Measurements from ENCODE around the gene UBE2G2. TPM values are rescaled to one million over a fixed set of nuclear protein-coding genes. Genes with fewer than 3 reads are reported as not detected.

Gene UBE2G2
- total and polyA plus RNA-seq, 7 donors = 21.6 to 101 (median 51.5) TPM

DNA sequence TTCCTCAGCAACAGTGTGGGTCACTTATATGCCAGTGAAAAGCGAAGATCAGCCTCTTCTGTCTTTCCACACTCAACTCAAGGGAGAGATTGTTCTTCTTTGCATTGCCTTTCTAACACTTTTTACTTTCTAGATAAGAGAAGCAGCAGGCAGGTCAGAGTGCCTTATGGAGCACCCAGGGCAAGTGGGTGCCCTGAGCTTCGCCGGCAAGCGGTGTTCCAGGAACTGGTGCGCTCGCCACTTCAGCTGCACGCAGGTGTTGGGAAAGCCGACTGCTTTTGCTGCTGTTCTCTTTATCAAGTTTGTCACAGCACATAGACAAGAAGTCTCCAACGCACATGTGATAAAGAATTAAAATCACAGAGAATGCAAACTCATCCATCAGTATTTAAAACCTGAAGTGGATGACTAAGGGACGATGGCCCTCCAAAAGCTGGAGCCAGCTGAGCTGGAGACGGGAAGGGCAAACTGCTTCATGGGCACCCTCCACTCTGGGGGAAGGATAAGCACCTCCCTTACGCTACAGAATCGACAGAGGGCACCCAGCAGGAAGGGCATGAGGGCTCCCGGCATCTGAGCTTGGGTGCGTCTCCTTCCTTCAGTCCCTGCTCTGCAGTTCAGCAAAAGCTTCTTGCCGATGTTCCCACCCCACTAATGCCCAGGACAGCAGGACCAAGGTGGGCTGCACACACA, 20.7 kb downstream of the UBE2G2 start:
- intact Hi-C loops (cut with DNase I) = no loop called here
- Histone ChIP-seq H3K4me3 (no peak overlapping the region), H3K4me1 (peaks cover 0 to 26% (median 14%) of the 10 kb centered on the region in 4 donors), H3K27ac (no peak overlapping the region), H3K27me3 (no peaks in the 10 kb centered on the region), H3K36me3 (peaks cover 0 to 20% (median 3%) of the 10 kb centered on the region in 4 donors), H3K9me3 (no peaks in the 10 kb centered on the region)
- WGBS, 2 donors = 96% methylated on average over 16 of the region's 16 CpGs
- TF ChIP-seq, protein P1, sequence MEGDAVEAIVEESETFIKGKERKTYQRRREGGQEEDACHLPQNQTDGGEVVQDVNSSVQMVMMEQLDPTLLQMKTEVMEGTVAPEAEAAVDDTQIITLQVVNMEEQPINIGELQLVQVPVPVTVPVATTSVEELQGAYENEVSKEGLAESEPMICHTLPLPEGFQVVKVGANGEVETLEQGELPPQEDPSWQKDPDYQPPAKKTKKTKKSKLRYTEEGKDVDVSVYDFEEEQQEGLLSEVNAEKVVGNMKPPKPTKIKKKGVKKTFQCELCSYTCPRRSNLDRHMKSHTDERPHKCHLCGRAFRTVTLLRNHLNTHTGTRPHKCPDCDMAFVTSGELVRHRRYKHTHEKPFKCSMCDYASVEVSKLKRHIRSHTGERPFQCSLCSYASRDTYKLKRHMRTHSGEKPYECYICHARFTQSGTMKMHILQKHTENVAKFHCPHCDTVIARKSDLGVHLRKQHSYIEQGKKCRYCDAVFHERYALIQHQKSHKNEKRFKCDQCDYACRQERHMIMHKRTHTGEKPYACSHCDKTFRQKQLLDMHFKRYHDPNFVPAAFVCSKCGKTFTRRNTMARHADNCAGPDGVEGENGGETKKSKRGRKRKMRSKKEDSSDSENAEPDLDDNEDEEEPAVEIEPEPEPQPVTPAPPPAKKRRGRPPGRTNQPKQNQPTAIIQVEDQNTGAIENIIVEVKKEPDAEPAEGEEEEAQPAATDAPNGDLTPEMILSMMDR (IDR thresholded peaks at IDR 0.05) = no peak
- TF ChIP-seq EP300 (IDR thresholded peaks at IDR 0.05) = no peak
- no peak for TF ChIP-seq POLR2A (IDR thresholded peaks at IDR 0.05)
- no peak for TF ChIP-seq POLR2AphosphoS5 (IDR thresholded peaks at IDR 0.05)
- DNase-seq = no peak

- no peak overlapping the region for H3K4me3 ChIP-seq
- 86 to 92% methylated on average over 7 of the region's 7 CpGs for WGBS, 2 donors
- no peaks in the 10 kb centered on the region for H3K9me3 ChIP-seq
- H3K27me3 ChIP-seq = no peaks in the 10 kb centered on the region
- no peak overlapping the region for H3K27ac ChIP-seq
- DNase-seq = no peak
- H3K4me1 ChIP-seq = peaks cover 0 to 20% (median 6%) of the 10 kb centered on the region in 4 donors
- peaks cover 0 to 25% (median 5%) of the 10 kb centered on the region in 4 donors for H3K36me3 ChIP-seq
- TF ChIP-seq POLR2AphosphoS5 (IDR thresholded peaks at IDR 0.05) (no peak), POLR2A (IDR thresholded peaks at IDR 0.05) (no peak), EP300 (IDR thresholded peaks at IDR 0.05) (no peak)
- TF ChIP-seq, protein P1 (IDR thresholded peaks at IDR 0.05) = no peak
- intact Hi-C loops (cut with DNase I) = no loop called here
These were observed 21.5 kb downstream of the UBE2G2 start for GRCh38 chr21:44780137-44780502.

DNA sequence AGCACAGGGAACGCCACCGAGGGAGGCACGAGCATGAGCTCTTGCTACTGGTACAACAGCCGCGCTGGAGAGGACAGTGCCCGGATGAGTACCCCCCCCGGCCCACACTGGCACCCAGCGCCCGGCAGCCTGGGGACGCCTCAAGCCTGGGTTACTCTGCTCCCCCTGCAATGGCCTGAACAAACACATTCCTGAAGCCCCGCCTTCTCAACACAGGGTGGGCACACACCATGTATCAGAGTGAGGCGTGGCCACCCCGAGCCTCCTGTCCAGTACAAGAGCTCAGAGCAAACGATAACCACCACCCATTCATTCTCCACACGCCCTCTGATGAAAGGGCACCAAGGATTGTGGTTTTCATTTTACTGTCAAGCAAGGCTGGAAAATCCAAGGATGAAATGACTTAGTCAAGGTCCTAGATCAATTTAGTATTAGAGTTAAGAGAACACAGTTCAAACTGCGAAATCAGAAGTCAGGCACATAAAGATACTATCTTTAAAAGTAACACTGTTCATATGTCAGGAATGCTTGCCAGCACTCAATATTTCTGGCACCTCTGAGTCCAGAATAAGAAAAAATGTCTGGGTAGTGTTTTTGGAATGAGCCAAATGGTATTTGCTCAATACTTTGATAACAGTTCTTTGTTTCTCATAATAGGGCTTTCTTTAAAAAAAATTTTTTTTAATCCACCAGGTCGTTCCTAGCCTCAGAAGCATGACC, 22.0 kb downstream of the UBE2G2 start:
- TF ChIP-seq EP300 (IDR thresholded peaks at IDR 0.05) (no peak), POLR2AphosphoS5 (IDR thresholded peaks at IDR 0.05) (no peak), POLR2A (IDR thresholded peaks at IDR 0.05) (no peak)
- TF ChIP-seq, protein P1 (IDR thresholded peaks at IDR 0.05) = no peak
- 85 to 90% methylated on average over 17 of the region's 17 CpGs for WGBS, 2 donors
- peaks cover 0 to 31% (median 5%) of the 10 kb centered on the region in 4 donors for H3K36me3 ChIP-seq
- H3K4me1 ChIP-seq = peaks cover 0 to 20% (median 5%) of the 10 kb centered on the region in 4 donors
- DNase-seq = no peak
- no peak overlapping the region for H3K4me3 ChIP-seq
- intact Hi-C loops (cut with DNase I) = no loop called here
- H3K9me3 ChIP-seq = no peaks in the 10 kb centered on the region
- H3K27ac ChIP-seq = no peak overlapping the region
- no peaks in the 10 kb centered on the region for H3K27me3 ChIP-seq

GRCh38 chr21:44778983-44779382, 22.6 kb downstream of the UBE2G2 start:
- intact Hi-C loops (cut with DNase I) = no loop called here
- no peaks in the 10 kb centered on the region for H3K9me3 ChIP-seq
- no peak overlapping the region for H3K4me3 ChIP-seq
- H3K27ac ChIP-seq = no peak overlapping the region
- WGBS, 2 donors = 95 to 97% methylated on average over 6 of the region's 6 CpGs
- H3K36me3 ChIP-seq = peaks cover 0 to 37% (median 6%) of the 10 kb centered on the region in 4 donors
- DNase-seq = no peak
- H3K27me3 ChIP-seq = no peaks in the 10 kb centered on the region
- TF ChIP-seq, protein P1 (IDR thresholded peaks at IDR 0.05) = no peak
- TF ChIP-seq POLR2AphosphoS5 (IDR thresholded peaks at IDR 0.05) = no peak
- no peak for TF ChIP-seq EP300 (IDR thresholded peaks at IDR 0.05)
- H3K4me1 ChIP-seq = peaks cover 0 to 17% (median 5%) of the 10 kb centered on the region in 4 donors
